ENCODE results near the gene AGXT2. TPM values are rescaled to one million over a fixed set of nuclear protein-coding genes. Genes with fewer than 3 reads are reported as not detected.

Gene AGXT2
- total and polyA plus RNA-seq, 5 donors, result not detected

GRCh38 chr5:35082530-35082929, 34.8 kb upstream of the AGXT2 start:
- intact Hi-C loops (cut with DNase I), result loop anchor here in 1 of 4 donors (10.0 kb wide), 1 partner anchor 842 kb away; no protein-coding TSS in a partner anchor
- Histone ChIP-seq H3K9me3 (ENCODE audit: control insufficient read depth, low read length) (no peaks in the 10 kb centered on the region), H3K4me3 (ENCODE audit: low read length) (no peak overlapping the region), H3K27ac (ENCODE audit: low read length) (no peak overlapping the region), H3K4me1 (ENCODE audit: control insufficient read depth, insufficient read depth, low read length) (no peaks in the 10 kb centered on the region), H3K27me3 (ENCODE audit: control insufficient read depth, insufficient read depth) (no peaks in the 10 kb centered on the region)
- ATAC-seq (no peak), DNase-seq (no peak)
- WGBS, result 88% methylated on average over 3 of the region's 3 CpGs

- DNase-seq (no peak), ATAC-seq (no peak)
- no peak overlapping the region for H3K4me3 ChIP-seq (ENCODE audit: low read length)
- H3K27me3 ChIP-seq (ENCODE audit: control insufficient read depth, insufficient read depth), result no peaks in the 10 kb centered on the region
- H3K4me1 ChIP-seq (ENCODE audit: control insufficient read depth, insufficient read depth, low read length), result no peaks in the 10 kb centered on the region
- WGBS, result 83% methylated on average over 6 of the region's 6 CpGs
- H3K27ac ChIP-seq (ENCODE audit: low read length), result no peak overlapping the region
- intact Hi-C loops (cut with DNase I), result loop anchor here in 1 of 4 donors (10.0 kb wide), 1 partner anchor 844 kb away; no protein-coding TSS in a partner anchor
- H3K9me3 ChIP-seq (ENCODE audit: control insufficient read depth, low read length), result no peaks in the 10 kb centered on the region
These were observed 33.4 kb upstream of the AGXT2 start for GRCh38 chr5:35081134-35081533.

DNA sequence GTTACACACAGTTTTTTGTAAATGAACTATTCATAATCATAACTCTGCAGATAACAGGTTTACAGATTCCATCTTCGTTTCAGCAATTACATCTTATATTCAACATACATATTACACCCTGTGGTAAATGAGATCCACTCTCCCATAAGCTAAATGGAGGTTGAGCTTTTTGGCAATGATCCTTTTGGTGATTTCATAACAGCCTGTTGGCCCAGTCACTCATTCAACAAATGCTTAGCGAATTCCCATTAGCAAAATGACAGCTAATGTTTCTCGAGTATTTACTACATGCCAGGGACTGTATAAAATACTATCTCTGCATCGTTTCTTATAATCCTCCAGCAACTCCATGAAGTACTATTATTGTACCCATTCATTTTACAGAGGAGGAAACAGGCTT, 25.4 kb upstream of the AGXT2 start:
- Histone ChIP-seq H3K27me3 (ENCODE audit: control insufficient read depth, insufficient read depth) (no peaks in the 10 kb centered on the region), H3K27ac (ENCODE audit: low read length) (no peak overlapping the region), H3K4me1 (ENCODE audit: control insufficient read depth, insufficient read depth, low read length) (no peaks in the 10 kb centered on the region), H3K9me3 (ENCODE audit: control insufficient read depth, low read length) (no peaks in the 10 kb centered on the region), H3K4me3 (ENCODE audit: low read length) (no peak overlapping the region)
- intact Hi-C loops (cut with DNase I), result no loop called here
- DNase-seq, result no peak
- ATAC-seq, result no peak
- WGBS, result 80% methylated on average over 4 of the region's 4 CpGs

DNA sequence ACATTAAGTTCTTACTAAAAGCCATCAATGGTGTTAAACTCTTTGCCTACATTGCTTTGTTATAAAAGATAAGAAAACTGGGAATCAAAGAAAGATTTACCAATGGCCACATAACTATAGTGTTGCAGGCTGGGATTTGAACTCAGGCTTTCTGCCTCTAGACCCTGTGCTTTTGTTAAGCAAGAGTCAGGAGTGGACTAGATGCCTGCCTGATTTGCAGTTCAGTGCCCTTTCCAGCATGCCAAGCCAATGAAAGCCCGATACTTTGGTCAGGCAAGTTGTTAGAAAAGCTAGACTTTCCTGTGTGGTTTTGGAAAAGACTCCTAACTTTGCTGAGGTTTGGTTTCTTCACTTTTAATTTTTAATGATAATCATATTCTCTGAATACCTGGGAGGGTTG, 21.4 kb upstream of the AGXT2 start:
- H3K9me3 ChIP-seq (ENCODE audit: control insufficient read depth, low read length), result no peaks in the 10 kb centered on the region
- 90% methylated on average over 1 of the region's 1 CpG for WGBS

DNA sequence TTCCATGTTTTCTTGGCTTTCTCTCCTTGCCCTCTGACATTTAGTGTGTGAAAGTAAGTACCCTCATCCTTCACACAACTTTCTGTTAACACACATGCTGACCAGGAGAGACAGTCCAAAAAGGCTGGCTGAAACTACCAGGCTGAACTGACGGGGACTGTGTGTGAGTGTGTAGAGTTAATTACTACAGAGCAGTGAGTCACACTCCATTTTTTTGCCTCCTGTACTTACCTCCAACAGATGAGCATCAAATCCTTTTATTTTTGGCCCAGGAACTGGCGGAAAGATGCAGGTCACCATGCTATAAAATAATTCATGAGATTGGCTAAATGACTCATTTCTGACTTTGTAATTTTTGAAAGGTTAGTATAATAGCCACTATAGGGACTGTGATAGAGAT, 20.2 kb upstream of the AGXT2 start:
- DNase-seq, result no peak
- Histone ChIP-seq H3K9me3 (ENCODE audit: control insufficient read depth, low read length) (no peaks in the 10 kb centered on the region), H3K27ac (ENCODE audit: low read length) (no peak overlapping the region), H3K4me1 (ENCODE audit: control insufficient read depth, insufficient read depth, low read length) (no peaks in the 10 kb centered on the region), H3K27me3 (ENCODE audit: control insufficient read depth, insufficient read depth) (no peaks in the 10 kb centered on the region), H3K4me3 (ENCODE audit: low read length) (no peak overlapping the region)
- ATAC-seq, result no peak
- intact Hi-C loops (cut with DNase I), result no loop called here
- WGBS, result 81% methylated on average over 2 of the region's 2 CpGs

More for the DNA sequence above, 21.4 kb upstream of the AGXT2 start:
- no peak for ATAC-seq
- no peak overlapping the region for H3K27ac ChIP-seq (ENCODE audit: low read length)
- DNase-seq, result no peak
- H3K27me3 ChIP-seq (ENCODE audit: control insufficient read depth, insufficient read depth), result no peaks in the 10 kb centered on the region
- no peaks in the 10 kb centered on the region for H3K4me1 ChIP-seq (ENCODE audit: control insufficient read depth, insufficient read depth, low read length)
- no peak overlapping the region for H3K4me3 ChIP-seq (ENCODE audit: low read length)
- intact Hi-C loops (cut with DNase I), result no loop called here

DNA sequence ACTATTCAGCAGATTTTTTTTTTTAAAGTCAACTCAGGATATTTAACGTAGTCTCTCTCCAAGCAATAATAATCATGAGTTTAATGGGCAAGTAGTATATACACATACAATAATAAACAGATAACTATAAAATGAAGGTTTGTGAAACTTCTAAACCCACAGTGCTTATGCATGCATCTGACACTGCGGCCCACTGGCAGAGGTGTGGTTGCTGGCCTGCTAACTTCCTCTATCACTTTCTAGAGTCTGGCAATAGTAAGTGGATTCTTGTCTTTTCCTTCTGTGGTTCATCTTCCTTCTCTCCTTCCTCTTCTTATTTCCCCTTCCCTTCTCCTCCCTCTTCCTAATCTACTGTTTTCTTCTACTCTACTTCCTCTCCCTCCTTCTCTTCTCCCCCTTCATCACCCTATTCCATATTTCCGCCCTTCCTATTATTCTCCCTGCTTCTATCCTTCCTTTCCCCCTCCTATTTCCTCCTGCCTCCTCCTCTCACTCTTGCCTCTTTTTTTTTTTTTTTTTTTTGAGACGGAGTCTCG, 18.6 kb upstream of the AGXT2 start:
- no peaks in the 10 kb centered on the region for H3K27me3 ChIP-seq (ENCODE audit: control insufficient read depth, insufficient read depth)
- no peak for ATAC-seq
- no peak overlapping the region for H3K27ac ChIP-seq (ENCODE audit: low read length)
- intact Hi-C loops (cut with DNase I), result no loop called here
- peak in 1 of 3 donors; percentile 44 for DNase-seq
- 83% methylated on average over 5 of the region's 5 CpGs for WGBS
- no peak overlapping the region for H3K4me3 ChIP-seq (ENCODE audit: low read length)
- no peaks in the 10 kb centered on the region for H3K4me1 ChIP-seq (ENCODE audit: control insufficient read depth, insufficient read depth, low read length)
- no peaks in the 10 kb centered on the region for H3K9me3 ChIP-seq (ENCODE audit: control insufficient read depth, low read length)

DNA sequence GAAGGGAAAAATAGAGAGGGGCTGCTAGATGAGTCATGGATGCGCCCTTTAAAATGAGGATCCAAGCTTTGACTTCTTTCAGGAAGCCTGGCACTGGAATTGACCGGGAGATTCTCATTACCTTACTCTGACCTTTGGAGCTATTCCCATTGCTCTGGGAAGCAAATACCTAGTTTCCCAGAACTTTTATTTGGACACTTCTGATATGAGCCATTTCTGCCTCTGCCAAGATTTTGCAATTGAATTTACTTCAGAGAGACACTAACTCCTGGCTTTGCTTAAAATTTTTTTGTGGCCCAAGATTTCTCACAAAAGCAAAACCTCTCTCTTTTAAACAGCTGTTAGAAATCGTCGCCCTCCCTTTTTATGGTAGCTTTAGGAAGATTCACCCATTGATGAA, 15.7 kb upstream of the AGXT2 start:
- no peak overlapping the region for H3K27ac ChIP-seq (ENCODE audit: low read length)
- WGBS, result 73% methylated on average over 4 of the region's 4 CpGs
- H3K4me1 ChIP-seq (ENCODE audit: control insufficient read depth, insufficient read depth, low read length), result no peaks in the 10 kb centered on the region
- intact Hi-C loops (cut with DNase I), result no loop called here
- H3K4me3 ChIP-seq (ENCODE audit: low read length), result no peak overlapping the region
- no peaks in the 10 kb centered on the region for H3K9me3 ChIP-seq (ENCODE audit: control insufficient read depth, low read length)
- no peaks in the 10 kb centered on the region for H3K27me3 ChIP-seq (ENCODE audit: control insufficient read depth, insufficient read depth)
- no peak for ATAC-seq
- DNase-seq, result no peak

GRCh38 chr5:35061211-35061770, 13.5 kb upstream of the AGXT2 start:
- Histone ChIP-seq H3K4me1 (ENCODE audit: control insufficient read depth, insufficient read depth, low read length) (no peaks in the 10 kb centered on the region), H3K27ac (ENCODE audit: low read length) (no peak overlapping the region), H3K27me3 (ENCODE audit: control insufficient read depth, insufficient read depth) (no peaks in the 10 kb centered on the region), H3K4me3 (ENCODE audit: low read length) (no peak overlapping the region), H3K9me3 (ENCODE audit: control insufficient read depth, low read length) (no peaks in the 10 kb centered on the region)
- WGBS, result 86% methylated on average over 2 of the region's 2 CpGs
- ATAC-seq, result peak in 1 of 2 donors; percentile 63
- no peak for DNase-seq
- intact Hi-C loops (cut with DNase I), result no loop called here

DNA sequence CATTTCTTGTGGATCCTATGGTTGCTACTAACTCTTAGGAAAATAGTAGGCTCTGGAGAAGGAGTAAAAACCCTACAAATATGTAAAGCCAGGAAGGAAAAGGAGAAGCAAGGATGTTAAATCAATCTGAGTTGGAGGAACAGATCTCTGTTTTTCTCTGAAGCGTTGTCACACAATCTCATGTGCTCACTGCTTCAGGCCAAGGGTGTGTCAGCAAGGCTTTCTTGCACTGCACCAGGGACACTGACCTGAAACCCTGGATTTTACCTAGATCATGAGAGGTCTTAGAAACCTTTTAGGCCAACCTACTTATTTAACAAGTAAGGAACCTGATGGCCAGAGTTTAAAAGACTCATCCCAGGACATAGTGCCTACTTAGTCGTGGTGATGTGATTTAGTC, 12.5 kb upstream of the AGXT2 start:
- 85% methylated on average over 2 of the region's 2 CpGs for WGBS
- ATAC-seq, result no peak
- H3K4me1 ChIP-seq (ENCODE audit: control insufficient read depth, insufficient read depth, low read length), result no peaks in the 10 kb centered on the region
- no peak overlapping the region for H3K27ac ChIP-seq (ENCODE audit: low read length)
- H3K4me3 ChIP-seq (ENCODE audit: low read length), result no peak overlapping the region
- DNase-seq, result no peak
- no peaks in the 10 kb centered on the region for H3K27me3 ChIP-seq (ENCODE audit: control insufficient read depth, insufficient read depth)
- intact Hi-C loops (cut with DNase I), result no loop called here
- H3K9me3 ChIP-seq (ENCODE audit: control insufficient read depth, low read length), result no peaks in the 10 kb centered on the region

DNA sequence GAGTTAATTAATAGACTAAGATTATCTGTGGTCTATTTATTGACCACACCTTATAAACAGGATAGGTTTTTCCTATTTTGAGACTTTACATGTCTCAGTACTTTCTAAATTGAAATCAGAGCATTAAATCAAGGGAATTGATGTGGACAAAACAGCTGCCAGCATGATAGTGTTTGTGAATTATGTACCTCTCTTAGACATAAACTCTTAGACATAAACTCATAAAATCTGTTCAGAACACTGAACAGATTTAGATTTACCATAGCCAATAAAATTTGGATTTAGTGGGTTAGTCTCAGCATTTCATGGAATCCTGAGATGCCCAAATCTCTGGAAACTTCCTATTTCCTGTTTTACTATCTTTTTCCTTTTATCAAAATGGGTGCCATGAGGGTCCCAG, 11.5 kb upstream of the AGXT2 start:
- no peaks in the 10 kb centered on the region for H3K4me1 ChIP-seq (ENCODE audit: control insufficient read depth, insufficient read depth, low read length)
- ATAC-seq (no peak), DNase-seq (no peak)
- H3K27ac ChIP-seq (ENCODE audit: low read length), result no peak overlapping the region
- no peaks in the 10 kb centered on the region for H3K27me3 ChIP-seq (ENCODE audit: control insufficient read depth, insufficient read depth)
- intact Hi-C loops (cut with DNase I), result no loop called here
- H3K9me3 ChIP-seq (ENCODE audit: control insufficient read depth, low read length), result no peaks in the 10 kb centered on the region
- H3K4me3 ChIP-seq (ENCODE audit: low read length), result no peak overlapping the region

- 69% methylated on average over 3 of the region's 3 CpGs for WGBS
- no peak overlapping the region for H3K4me3 ChIP-seq (ENCODE audit: low read length)
- no peaks in the 10 kb centered on the region for H3K9me3 ChIP-seq (ENCODE audit: control insufficient read depth, low read length)
- no peaks in the 10 kb centered on the region for H3K27me3 ChIP-seq (ENCODE audit: control insufficient read depth, insufficient read depth)
- intact Hi-C loops (cut with DNase I), result no loop called here
- no peak for DNase-seq
- no peak for ATAC-seq
- no peak overlapping the region for H3K27ac ChIP-seq (ENCODE audit: low read length)
- H3K4me1 ChIP-seq (ENCODE audit: control insufficient read depth, insufficient read depth, low read length), result no peaks in the 10 kb centered on the region
These were observed 10.6 kb upstream of the AGXT2 start for GRCh38 chr5:35058374-35058788.

DNA sequence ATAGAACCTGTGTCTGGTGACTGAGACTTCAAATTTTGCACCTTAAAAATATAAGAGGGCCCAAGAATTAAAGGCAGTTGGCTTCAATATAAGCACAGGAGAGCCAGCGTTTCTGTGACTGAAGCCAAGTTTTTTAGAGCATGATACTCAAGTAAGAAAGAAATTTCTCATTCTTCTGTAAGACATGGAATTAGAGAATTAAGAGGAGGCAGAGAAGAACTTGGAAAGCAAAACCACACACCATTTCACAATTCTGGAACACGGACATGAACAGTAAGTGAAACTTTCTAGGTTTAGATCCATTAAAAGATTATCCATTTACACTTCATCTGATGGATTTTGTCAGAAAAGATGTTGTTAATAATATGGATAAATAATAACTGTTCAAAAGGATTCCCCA, 8.9 kb upstream of the AGXT2 start:
- ATAC-seq (no peak), DNase-seq (no peak)
- Histone ChIP-seq H3K27me3 (ENCODE audit: control insufficient read depth, insufficient read depth) (no peaks in the 10 kb centered on the region), H3K4me3 (ENCODE audit: low read length) (no peak overlapping the region), H3K9me3 (ENCODE audit: control insufficient read depth, low read length) (no peaks in the 10 kb centered on the region), H3K27ac (ENCODE audit: low read length) (no peak overlapping the region), H3K4me1 (ENCODE audit: control insufficient read depth, insufficient read depth, low read length) (no peaks in the 10 kb centered on the region)
- WGBS, result 63% methylated on average over 2 of the region's 2 CpGs
- intact Hi-C loops (cut with DNase I), result no loop called here
